Measurements from ENCODE around the gene UTS2R.
"Not testable (repeated sequence)": the region's sequence is repeated elsewhere in the genome, so short reads cannot be mapped to it uniquely, and the experiment has no call there.

The UTS2R gene

GRCh38 chr17:82343560-82343959, 28.0 kb upstream of the UTS2R start:
- no peaks in the 10 kb centered on the region for H3K27me3 ChIP-seq (replicated peaks)

DNA sequence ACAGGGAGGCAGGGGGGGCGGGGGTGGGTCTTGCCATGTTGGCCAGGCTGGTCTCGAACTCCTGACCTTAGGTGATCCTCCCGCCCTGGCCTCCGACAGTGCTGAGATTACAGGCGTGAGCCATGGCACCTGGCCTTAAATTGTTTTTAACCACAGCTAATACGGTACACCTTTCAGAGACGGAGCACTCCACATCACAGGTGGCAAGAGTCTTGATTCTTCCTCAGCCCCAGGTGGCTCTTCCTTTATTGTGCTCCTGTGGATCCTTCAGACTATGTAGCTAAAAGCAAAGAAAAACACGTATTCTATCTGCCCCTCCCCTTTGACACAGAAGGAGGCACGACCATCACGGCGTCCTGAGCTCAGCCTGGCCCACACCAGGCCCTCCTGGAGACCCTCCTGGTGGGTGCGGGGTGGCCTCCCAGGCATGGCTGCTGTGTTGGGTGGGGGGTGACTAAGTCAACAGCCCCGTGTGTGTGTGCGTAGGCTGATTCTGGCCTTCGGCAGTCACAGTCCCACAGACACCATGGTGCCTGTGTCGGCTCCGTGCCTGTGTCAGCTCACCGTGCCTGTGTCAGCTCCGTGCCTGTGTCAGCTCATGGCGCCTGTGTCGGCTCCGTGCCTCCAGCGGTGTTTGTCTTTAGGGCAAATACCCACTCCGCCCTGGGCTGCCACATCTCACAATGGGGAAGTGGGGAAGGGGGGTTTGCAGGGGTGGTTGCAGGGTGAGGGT, 27.2 kb upstream of the UTS2R start:
- in situ Hi-C loops (cut with HindIII; ENCODE audit: low pct_ligation_motif_present, low sequenced_read_pairs), result loop anchor here (10.0 kb wide), 1 partner anchor 70 kb away; the partner anchor contains the start of genes HEXD and OGFOD3
- Histone ChIP-seq H3K27ac (no peak overlapping the region), H3K36me3 (replicated peaks) (no peaks in the 10 kb centered on the region), H3K4me3 (ENCODE audit: low read depth, low read length) (no peak overlapping the region), H3K27me3 (replicated peaks) (no peaks in the 10 kb centered on the region)
- DNase-seq, result no peak
- no peak for TF ChIP-seq CTCF (IDR thresholded peaks at IDR 0.05; ENCODE audit: low read depth, low read length, missing control alignments)

More at GRCh38 chr17:82343560-82343959, 28.0 kb upstream of the UTS2R start:
- Histone ChIP-seq H3K4me3 (ENCODE audit: low read depth, low read length) (no peak overlapping the region), H3K36me3 (replicated peaks) (no peaks in the 10 kb centered on the region), H3K27ac (no peak overlapping the region)
- TF ChIP-seq CTCF (IDR thresholded peaks at IDR 0.05; ENCODE audit: low read depth, low read length, missing control alignments), result no peak
- no peak for DNase-seq
- in situ Hi-C loops (cut with HindIII; ENCODE audit: low pct_ligation_motif_present, low sequenced_read_pairs), result loop anchor here (10.0 kb wide), 1 partner anchor 71 kb away; the partner anchor contains the start of genes HEXD and OGFOD3

DNA sequence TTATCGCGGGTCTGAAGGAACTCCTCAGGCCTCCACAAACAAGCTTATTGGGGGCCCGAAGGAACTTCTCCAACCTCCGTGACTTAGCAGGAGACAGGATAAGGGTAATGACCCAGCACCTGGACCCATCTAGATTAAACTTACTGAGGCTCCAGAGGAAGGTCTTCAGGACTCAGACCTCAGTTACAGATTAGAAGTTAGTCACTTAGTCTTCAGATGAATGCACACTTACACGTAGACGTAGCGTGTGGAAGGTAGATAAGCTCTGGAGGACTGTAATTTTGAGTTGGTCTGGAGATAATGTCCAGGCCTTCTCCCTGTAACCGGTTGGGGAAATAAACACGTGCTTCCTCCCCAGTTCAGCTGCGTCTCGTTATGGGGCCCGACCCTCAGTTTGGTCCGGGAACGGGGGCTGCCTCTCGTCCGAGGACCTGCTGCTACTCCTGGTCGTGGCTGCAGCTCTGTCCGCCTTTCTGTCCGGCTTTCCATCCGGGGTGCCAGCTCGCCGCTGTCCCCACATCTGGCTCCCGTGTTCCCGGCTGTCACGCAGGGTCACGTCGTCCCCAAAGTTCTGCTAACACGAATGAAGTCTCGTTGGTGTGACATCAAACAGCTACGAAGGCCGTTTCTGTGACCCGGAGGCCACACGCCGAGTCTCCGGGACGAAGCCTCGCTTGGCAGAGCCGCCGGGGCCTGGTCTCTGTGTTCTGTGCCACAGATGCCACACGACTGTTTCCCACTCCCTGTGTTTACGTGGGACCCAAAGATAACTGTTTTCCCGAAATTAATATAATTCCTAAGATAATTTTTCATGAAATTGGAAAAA, 26.2 kb upstream of the UTS2R start:
- in situ Hi-C loops (cut with HindIII; ENCODE audit: low pct_ligation_motif_present, low sequenced_read_pairs), result loop anchor here (10.0 kb wide), 1 partner anchor 69 kb away; the partner anchor contains the start of genes HEXD and OGFOD3
- H3K4me3 ChIP-seq (ENCODE audit: low read depth, low read length), result no peak overlapping the region
- H3K27me3 ChIP-seq (replicated peaks), result no peaks in the 10 kb centered on the region
- no peak overlapping the region for H3K27ac ChIP-seq
- H3K36me3 ChIP-seq (replicated peaks), result no peaks in the 10 kb centered on the region
- no peak for DNase-seq
- TF ChIP-seq CTCF (IDR thresholded peaks at IDR 0.05; ENCODE audit: low read depth, low read length, missing control alignments), result no peak

DNA sequence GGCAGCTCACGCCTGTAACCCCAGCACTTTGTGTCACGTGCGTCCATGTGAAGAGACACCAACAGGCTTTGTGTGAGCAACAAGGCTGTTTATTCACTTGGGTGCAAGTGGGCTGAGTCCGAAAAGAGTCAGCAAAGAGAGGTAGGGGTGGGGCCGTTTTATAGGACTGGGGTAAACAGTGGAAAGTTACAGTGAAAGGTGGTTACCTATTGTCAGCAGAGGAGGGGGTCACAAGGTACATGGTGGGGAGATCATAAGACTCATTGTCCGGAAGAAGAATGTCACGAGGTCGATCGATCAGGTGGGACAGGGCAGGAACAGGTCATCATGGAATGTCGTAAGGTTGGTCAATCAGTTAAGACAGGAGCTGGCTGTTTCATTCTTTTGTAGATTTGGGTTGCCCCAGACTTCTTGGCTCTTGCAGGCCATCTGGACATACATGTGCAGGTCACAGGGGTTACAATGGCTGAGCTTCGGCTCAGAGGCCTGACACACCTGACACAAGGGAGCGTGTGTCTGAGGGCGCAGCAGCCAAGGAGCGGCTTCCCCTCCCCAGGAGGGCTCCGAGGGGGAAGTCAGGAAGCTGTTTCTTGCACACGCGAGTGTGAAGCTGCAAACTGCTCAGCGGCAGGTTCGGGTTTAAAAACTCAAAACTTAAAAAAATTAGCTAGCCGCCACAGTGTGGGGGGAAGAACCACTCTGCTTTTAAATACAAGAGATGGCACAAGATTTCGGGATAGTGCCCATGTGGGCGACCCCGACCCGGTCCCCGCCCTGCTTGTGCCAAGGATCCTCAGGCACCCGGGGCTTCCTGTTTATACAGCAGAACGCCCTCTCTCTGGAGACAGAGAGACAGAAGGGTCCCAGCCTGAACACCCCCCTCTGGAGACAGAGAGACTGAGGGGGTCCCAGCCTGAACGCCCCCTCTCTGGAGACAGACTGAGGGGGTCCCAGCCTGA, 24.9 kb upstream of the UTS2R start:
- no peak overlapping the region for H3K27ac ChIP-seq
- no peak for TF ChIP-seq CTCF (IDR thresholded peaks at IDR 0.05; ENCODE audit: low read depth, low read length, missing control alignments)
- no peak for DNase-seq
- in situ Hi-C loops (cut with HindIII; ENCODE audit: low pct_ligation_motif_present, low sequenced_read_pairs), result loop anchor here (10.0 kb wide), 1 partner anchor 68 kb away; the partner anchor contains the start of genes HEXD and OGFOD3
- no peak overlapping the region for H3K4me3 ChIP-seq (ENCODE audit: low read depth, low read length)
- H3K36me3 ChIP-seq (replicated peaks), result no peaks in the 10 kb centered on the region
- H3K27me3 ChIP-seq (replicated peaks), result no peaks in the 10 kb centered on the region

- in situ Hi-C loops (cut with HindIII; ENCODE audit: low pct_ligation_motif_present, low sequenced_read_pairs), result loop anchor here (10.0 kb wide), 1 partner anchor 67 kb away; the partner anchor contains the start of genes HEXD and OGFOD3
- H3K36me3 ChIP-seq (replicated peaks); H3K27me3 ChIP-seq (replicated peaks); DNase-seq; H3K27ac ChIP-seq; H3K4me3 ChIP-seq (ENCODE audit: low read depth, low read length): not testable (repeated sequence)
Measured at GRCh38 chr17:82347994-82348393, 23.6 kb upstream of the UTS2R start.

Data from brain microvascular endothelial cell (primary cell).